Measurements from ENCODE around the gene TUBGCP3.

The TUBGCP3 gene

GRCh38 chr13:112617754-112618375 is 29.9 kb upstream of the TUBGCP3 start:
- no peak for DNase-seq (ENCODE audit: low read depth)

DNA sequence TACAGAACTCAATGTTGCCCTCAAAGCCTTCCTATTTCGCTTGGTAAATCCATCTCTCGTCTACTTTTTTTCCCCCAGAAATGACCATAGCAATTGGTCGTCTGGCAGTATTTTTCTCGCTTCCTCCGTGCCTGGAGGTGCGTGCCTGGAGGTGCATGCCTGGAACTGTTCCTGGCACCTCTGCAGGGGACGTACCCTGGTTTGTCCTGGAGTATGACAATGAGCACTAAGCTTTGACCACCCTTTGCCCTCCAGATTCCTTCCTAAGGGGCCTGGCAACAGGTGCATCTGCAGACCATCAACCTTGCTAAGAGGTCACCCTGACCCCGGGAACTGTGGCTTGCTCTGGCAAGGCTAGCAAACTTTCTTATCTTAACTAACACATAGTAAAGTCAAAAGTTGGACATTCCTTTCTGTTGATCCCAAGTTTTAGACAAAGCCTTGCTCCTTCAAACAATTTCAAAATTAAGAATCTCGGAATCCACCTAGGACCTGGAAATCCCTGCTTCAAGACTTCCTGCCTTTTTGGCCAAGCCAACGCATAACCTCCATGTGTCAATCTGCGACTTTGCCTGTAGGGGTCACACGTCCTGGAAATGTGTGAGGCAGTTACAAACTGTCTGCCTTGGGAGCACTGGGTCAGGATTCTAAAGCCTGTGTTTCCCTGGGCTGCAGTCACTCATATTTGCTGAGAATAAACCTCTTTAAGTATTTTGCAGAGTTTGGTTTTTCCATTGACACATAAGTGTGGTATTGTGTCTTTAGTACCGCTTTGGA is 28.8 kb upstream of the TUBGCP3 start:
- DNase-seq (ENCODE audit: low read depth) = peak; percentile 49

- no peak for DNase-seq (ENCODE audit: low read depth)
These were observed 27.4 kb upstream of the TUBGCP3 start for GRCh38 chr13:112615391-112615790.

GRCh38 chr13:112614835-112615234 is 26.9 kb upstream of the TUBGCP3 start:
- DNase-seq (ENCODE audit: low read depth) = no peak

- DNase-seq (ENCODE audit: low read depth) = no peak
These were observed 20.3 kb upstream of the TUBGCP3 start for GRCh38 chr13:112608212-112608611.

- DNase-seq (ENCODE audit: low read depth) = peak; percentile 86
These were observed 18.4 kb upstream of the TUBGCP3 start for GRCh38 chr13:112606109-112607001.

DNA sequence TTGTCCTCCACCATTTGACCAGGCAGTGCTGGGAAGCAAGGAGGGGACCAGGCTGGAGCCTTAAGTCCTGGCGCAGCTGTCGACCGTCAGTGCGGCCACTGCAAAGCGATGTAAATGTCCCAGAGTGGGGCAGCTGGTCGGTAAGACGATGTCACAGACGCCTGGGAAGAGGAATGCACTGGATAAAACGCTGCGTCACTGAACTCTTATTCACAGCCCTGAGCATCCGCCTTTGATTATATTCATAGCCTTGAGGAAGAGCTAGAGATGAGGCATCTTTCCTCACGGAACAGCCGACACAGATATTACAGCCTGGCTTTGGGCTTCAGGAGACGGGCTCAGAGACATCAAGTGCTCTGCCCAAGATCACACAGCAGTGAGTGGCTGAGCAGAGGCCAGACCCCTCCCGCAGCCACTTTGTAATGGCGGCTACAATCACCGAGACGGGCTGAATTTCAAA is 17.6 kb upstream of the TUBGCP3 start:
- DNase-seq (ENCODE audit: low read depth) = no peak

DNA sequence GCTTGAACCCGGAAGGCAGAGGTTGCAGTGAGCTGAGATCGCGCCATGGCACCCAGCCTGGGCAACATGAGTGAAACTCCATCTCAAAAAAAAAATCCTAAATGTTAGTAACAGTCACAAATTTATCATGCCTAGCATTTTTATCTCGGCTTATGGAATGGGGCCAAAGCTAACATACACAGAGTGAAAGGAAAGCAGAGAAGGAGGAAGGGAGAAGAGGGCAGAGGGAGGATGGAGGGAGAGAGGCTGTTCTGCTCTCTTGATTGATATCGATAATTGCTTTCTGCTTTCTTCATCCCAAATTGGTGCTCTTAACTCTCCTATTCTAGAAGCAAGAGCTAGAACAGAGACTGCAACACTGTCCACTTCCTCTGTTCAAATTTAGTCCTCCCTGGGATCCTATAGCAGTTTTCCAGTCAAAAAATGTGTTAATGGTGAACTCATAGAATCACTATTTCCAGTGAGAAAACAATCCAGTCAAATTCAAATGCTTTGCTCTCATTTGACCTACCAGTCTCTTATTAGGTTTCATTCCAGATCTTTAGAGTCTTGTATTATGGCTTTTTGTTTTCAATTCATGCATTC is 15.8 kb upstream of the TUBGCP3 start:
- DNase-seq (ENCODE audit: low read depth) = peak; percentile 43

GRCh38 chr13:112602189-112602588 is 14.2 kb upstream of the TUBGCP3 start:
- DNase-seq (ENCODE audit: low read depth) = no peak

- no peak for DNase-seq (ENCODE audit: low read depth)
These were observed 13.4 kb upstream of the TUBGCP3 start for GRCh38 chr13:112601371-112601770.

DNA sequence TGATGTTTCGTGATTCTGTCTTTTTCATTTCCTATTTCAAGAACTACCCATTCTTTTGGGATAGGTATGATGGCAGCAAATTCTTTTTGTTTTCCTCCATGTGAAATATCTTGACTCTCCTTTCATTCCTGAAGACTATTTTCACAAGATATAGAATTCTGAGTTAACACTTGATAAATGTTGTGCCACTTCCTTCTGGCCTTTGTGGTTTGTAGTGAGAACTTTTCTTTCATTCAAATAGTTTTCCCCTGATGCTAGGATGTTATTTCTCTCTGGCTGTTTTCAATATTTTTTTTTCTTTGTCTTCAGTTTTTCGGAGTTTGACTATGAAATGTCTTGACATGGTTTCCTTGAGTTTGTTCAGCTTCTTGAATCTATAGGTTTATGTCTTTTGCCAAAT is 8.3 kb upstream of the TUBGCP3 start:
- peak; percentile 13 for DNase-seq (ENCODE audit: low read depth)

GRCh38 chr13:112592647-112593046 is 4.7 kb upstream of the TUBGCP3 start:
- no peak for DNase-seq (ENCODE audit: low read depth)

GRCh38 chr13:112592181-112592580 is 4.2 kb upstream of the TUBGCP3 start:
- DNase-seq (ENCODE audit: low read depth) = no peak

GRCh38 chr13:112588490-112589297 is 741 bp upstream of the TUBGCP3 start:
- DNase-seq (ENCODE audit: low read depth) = no peak

DNA sequence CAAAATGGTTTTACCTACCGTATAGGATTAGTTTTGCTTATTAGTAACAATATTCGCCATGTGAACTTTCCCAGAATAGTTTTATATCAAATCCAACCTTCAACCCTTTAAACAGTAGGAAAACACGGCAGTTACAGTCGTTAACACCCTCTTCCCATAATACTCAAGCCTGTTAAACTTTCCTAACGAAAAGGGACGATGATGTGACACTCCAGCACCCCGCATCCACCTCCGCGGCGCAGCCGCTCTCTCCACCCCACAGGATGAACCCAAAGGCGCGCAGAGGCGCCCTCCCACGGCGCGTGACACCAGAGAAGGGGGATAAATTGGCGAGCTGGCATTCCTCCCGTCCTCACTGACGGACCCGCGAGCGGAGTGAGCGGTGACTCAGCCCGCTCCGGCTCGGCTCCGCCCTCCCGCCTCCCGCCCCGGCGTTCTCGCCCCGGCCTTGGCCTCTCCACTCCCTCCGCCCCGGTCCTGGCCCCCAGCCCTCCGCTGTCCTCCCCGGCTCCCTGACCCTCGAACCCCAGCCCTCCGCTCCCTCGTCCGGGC is 665 bp downstream of the TUBGCP3 start:
- DNase-seq (ENCODE audit: low read depth) = peak; percentile 84

- no peak for DNase-seq (ENCODE audit: low read depth)
These were observed 1.5 kb downstream of the TUBGCP3 start for GRCh38 chr13:112586334-112586960.

- DNase-seq (ENCODE audit: low read depth) = no peak
These were observed 4.2 kb downstream of the TUBGCP3 start for GRCh38 chr13:112583592-112584277.

DNA sequence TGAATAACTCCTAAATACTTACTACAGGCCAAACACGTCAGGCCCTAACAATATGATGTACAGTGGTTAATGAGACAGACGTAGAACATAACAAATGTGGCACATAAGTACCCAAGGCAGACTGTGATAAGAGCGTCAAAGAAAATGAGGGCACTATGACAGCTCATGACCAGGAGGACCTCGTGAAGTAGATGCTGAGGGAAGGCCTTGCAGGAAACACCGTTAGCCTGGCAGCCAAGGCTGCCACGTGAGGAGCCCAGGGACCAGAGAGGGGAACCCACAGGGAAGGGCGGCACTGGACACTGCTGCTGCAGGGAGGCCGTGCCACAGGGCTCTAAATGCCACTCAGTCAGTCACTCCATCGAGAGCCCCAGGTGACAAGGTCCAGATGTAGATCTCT is 5.7 kb downstream of the TUBGCP3 start:
- DNase-seq (ENCODE audit: low read depth) = no peak

DNA sequence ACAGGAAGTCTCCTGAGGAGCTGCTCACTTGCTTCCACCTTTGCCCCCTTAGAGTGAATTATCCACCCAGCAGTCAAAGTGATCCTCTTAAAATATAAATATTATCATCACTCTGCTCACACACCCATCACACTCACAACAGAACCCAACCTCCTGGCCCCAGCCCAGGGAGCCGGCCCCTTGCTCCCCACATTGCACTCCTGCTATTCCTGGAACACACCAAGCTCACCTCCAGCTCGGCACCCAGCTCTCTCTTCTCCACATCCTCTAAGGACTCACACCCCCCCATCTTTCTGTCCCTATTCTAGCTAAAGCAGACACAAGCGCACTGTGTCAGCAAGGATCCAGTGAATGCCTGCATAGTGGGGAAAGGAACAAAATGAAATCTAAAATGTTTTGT is 7.0 kb downstream of the TUBGCP3 start:
- DNase-seq (ENCODE audit: low read depth) = no peak

DNA sequence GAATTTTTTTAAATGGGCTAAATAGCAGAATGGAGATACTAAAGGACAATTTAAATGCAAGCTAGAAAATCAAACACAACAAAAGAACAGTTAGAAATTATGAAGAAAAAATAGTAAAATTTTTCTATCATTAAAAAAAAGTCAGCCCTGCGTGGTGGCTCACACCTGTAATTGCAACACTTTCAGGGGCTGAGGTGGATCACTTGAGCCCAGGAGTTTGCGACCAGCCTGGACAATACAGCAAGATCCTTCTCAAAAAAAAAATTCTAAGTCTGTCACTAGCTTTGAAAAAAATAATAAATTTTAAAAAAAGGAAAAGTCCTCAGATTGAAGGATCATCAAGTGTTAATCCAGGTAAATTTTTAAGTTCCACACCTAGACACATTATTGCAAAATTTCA is 7.7 kb downstream of the TUBGCP3 start:
- DNase-seq (ENCODE audit: low read depth) = no peak
